HL-60 (cell line): ENCODE measurements around the gene HLA-DQB1.

Source experiments
- DNase-seq, 2 experiments: peaks; one replicate each; pipeline ENCODE4 v3.0.0-alpha.2; 2010 to 2020; ENCODE audit warnings: low read depth in 1 of 2, low spot score in 1 of 2
- H3K27ac ChIP-seq: fragments of 250-450 bp; sonication (Bioruptor Pico); replicated peaks from 2 replicates; pipeline ENCODE4 v1.5.1; 2020; ENCODE audit warnings: mild to moderate bottlenecking, moderate library complexity
- H3K27me3 ChIP-seq: fragments of 250-450 bp; sonication (Bioruptor Pico); 2 replicates; pipeline ENCODE4 v1.5.1; 2021; ENCODE audit warnings: mild to moderate bottlenecking, moderate library complexity; ENCODE audit not compliant: insufficient read depth, poor library complexity, severe bottlenecking
- H3K4me3 ChIP-seq: replicated peaks from 2 replicates; pipeline ENCODE4 v1.5.1; 2011; ENCODE audit warnings: mild to moderate bottlenecking, control low read depth, low read length; ENCODE audit not compliant: insufficient read depth
- CTCF ChIP-seq: IDR thresholded peaks from one replicate; pipeline ENCODE4 v1.5.1; 2011; ENCODE audit warnings: low read length, control low read depth, inconsistent platforms; ENCODE audit not compliant: insufficient read depth
- GABPA ChIP-seq: IDR thresholded peaks from 2 replicates; pipeline ENCODE4 v1.6.1; 2012; ENCODE audit warnings: low read depth
- POLR2AphosphoS5 ChIP-seq: IDR thresholded peaks from 2 replicates; pipeline ENCODE4 v1.6.1; 2012; ENCODE audit warnings: low read depth
- REST ChIP-seq: IDR thresholded peaks from 2 replicates; pipeline ENCODE4 v1.6.1; 2012; ENCODE audit warnings: low read depth; ENCODE audit not compliant: insufficient replicate concordance
- SPI1 ChIP-seq: IDR thresholded peaks from 2 replicates; pipeline ENCODE4 v1.6.1; 2012; ENCODE audit warnings: low read depth, mild to moderate bottlenecking, borderline replicate concordance

The HLA-DQB1 gene

GRCh38 chr6:32625137-32625536 lies 41.3 kb downstream of the HLA-DQB1 start:
- H3K27me3 ChIP-seq = no peaks in the 10 kb centered on the region
- H3K4me3 ChIP-seq = no peak overlapping the region
- TF ChIP-seq CTCF = no peak
- TF ChIP-seq SPI1 = no peak
- no peak for TF ChIP-seq GABPA
- TF ChIP-seq REST = no peak
- TF ChIP-seq POLR2AphosphoS5 = no peak
- H3K27ac ChIP-seq = no peak overlapping the region
- no peak for DNase-seq

- Histone ChIP-seq H3K27ac (no peak overlapping the region), H3K4me3 (no peak overlapping the region), H3K27me3 (no peaks in the 10 kb centered on the region)
- no peak for DNase-seq
- no peak for TF ChIP-seq GABPA
- no peak for TF ChIP-seq SPI1
- TF ChIP-seq POLR2AphosphoS5 = no peak
- TF ChIP-seq REST = no peak
- no peak for TF ChIP-seq CTCF
These were observed 41.9 kb downstream of the HLA-DQB1 start for GRCh38 chr6:32624565-32624964.

GRCh38 chr6:32623693-32624092 lies 42.8 kb downstream of the HLA-DQB1 start:
- Histone ChIP-seq H3K27me3 (no peaks in the 10 kb centered on the region), H3K27ac (no peak overlapping the region), H3K4me3 (no peak overlapping the region)
- TF ChIP-seq CTCF (no peak), SPI1 (peak; percentile 72), POLR2AphosphoS5 (peak; percentile 50; the same call in 1 of the 2 replicates)
- peak; percentile 64 to 82 for DNase-seq

- H3K27me3 ChIP-seq = no peaks in the 10 kb centered on the region
- no peak for TF ChIP-seq GABPA
- no peak for TF ChIP-seq CTCF
- TF ChIP-seq SPI1 = no peak
- TF ChIP-seq POLR2AphosphoS5 = no peak
- no peak for TF ChIP-seq REST
- DNase-seq = peak; percentile 15 to 35
- no peak overlapping the region for H3K27ac ChIP-seq
- no peak overlapping the region for H3K4me3 ChIP-seq
These were observed 43.7 kb downstream of the HLA-DQB1 start for GRCh38 chr6:32622545-32623401.
